GM18498 (cell line): ENCODE measurements around the gene SOD1.
"Not testable (repeated sequence)": the region's sequence is repeated elsewhere in the genome, so short reads cannot be mapped to it uniquely, and the experiment has no call there.

Experiments
- ATAC-seq: cut with Tn5 transposase; IDR thresholded peaks from one replicate; pipeline ENCODE4 v1.9.1; 2021; ENCODE audit warnings: mild to moderate bottlenecking, moderate library complexity; ENCODE audit not compliant: unreplicated experiment

SOD1 gene

DNA sequence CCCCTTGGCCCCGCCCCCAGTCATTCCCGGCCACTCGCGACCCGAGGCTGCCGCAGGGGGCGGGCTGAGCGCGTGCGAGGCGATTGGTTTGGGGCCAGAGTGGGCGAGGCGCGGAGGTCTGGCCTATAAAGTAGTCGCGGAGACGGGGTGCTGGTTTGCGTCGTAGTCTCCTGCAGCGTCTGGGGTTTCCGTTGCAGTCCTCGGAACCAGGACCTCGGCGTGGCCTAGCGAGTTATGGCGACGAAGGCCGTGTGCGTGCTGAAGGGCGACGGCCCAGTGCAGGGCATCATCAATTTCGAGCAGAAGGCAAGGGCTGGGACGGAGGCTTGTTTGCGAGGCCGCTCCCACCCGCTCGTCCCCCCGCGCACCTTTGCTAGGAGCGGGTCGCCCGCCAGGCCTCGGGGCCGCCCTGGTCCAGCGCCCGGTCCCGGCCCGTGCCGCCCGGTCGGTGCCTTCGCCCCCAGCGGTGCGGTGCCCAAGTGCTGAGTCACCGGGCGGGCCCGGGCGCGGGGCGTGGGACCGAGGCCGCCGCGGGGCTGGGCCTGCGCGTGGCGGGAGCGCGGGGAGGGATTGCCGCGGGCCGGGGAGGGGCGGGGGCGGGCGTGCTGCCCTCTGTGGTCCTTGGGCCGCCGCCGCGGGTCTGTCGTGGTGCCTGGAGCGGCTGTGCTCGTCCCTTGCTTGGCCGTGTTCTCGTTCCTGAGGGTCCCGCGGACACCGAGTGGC is at the start of gene SOD1:
TSS of gene SOD1 (plus strand) at position 158 of the 723 bp plus-strand sequence. CDS start at position 235, 77 bp downstream.
- peak; percentile 96 for ATAC-seq

DNA sequence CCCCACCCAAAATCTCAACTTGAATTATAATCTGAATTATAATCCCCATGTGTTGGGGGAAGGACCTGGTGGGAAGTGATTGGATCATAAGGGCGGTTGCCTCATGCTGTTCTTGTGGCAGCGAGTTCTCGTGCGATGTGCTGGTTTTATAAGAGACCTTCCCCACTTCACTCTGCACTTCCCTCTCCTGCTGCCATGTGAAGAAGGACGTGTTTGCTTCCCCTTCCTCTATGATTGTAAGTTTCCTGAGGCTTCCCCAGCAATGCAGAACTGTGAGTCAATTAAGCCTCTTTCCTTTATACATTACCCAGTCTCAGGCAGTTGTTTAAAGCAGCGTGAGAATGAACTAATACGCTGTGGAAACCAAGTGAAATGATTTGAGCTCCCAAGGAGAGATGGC is 48.0 kb upstream of the SOD1 start:
- ATAC-seq: no peak

DNA sequence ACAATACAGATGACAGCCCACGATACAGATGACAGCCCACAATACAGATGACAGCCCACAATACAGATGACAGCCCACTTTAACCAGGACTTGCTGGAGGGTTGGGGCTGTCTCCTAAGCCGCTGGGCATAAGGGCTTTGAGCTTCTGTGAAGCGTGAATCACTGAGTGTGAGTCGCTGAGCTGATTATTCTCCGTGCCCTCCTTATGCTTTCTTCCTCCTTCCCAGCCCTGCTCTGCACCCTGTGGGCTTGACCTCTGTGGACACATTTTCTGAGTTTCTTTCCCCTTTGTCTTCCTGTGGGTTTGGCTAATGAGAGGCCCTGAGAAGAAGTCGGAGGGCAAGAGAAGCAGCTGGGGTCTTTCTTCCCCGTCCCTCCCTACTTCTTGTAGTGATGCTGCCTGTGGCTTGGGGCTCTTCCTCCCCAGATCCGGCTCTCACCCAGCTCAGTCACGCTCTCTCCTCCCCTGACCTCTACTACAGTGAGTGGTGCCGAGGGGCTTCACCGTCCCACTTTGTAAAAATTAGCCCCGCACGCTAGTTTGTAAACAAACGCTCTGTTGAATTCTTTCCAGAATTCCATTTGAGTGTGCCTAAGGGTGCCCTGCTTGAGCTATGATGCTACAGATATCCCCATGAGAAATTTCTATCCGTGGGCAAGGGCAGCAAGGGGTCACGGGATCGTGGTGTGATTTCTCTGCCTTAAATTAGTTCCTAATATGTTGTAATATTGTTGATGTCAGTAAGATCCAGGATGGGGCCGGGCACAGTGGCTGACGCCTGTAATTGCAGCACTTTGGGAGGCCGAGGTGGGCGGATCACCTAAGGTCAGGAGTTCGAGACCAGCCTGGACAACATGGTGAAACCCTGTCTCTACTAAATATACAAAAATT is 46.4 kb upstream of the SOD1 start:
- no peak for ATAC-seq

DNA sequence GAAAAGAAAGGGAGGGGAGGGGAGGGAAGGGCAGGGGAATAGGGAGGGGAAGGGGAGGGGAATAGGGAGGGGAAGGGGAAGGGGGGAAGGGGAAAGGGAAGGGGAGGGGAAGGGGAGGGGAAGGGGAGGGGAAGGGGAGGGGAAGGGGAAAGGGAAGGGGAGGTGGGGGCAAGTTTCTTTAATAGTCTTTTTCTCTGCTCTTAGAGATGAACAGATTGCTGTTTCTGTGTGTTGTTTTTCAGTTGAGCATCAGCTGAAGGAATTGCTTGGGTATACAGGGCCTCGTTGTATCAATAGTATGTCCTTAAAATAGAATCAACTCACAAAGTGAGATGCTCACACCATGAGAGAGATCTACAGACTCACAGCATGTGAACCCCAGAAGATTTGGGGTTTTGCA is 44.8 kb upstream of the SOD1 start:
- no peak for ATAC-seq

DNA sequence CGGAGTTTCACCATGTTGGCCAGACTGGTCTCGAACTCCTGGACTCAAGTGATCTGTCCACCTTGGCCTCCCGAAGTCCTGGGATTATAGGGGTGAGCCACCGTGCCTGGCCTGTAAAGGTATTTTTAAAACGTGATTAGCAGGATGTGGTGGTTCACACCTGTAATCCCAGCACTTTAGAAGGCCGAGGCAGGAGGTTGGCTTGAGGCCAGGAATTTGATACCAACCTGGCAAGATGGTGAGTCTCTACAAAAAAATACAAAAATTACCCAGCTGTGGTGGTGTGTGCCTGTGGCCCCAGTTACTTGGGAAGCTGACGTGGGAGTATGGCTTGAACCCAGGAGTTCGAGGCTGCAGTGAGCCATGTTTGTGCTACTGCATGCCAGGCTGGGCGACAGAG is 43.3 kb upstream of the SOD1 start:
- no peak for ATAC-seq

DNA sequence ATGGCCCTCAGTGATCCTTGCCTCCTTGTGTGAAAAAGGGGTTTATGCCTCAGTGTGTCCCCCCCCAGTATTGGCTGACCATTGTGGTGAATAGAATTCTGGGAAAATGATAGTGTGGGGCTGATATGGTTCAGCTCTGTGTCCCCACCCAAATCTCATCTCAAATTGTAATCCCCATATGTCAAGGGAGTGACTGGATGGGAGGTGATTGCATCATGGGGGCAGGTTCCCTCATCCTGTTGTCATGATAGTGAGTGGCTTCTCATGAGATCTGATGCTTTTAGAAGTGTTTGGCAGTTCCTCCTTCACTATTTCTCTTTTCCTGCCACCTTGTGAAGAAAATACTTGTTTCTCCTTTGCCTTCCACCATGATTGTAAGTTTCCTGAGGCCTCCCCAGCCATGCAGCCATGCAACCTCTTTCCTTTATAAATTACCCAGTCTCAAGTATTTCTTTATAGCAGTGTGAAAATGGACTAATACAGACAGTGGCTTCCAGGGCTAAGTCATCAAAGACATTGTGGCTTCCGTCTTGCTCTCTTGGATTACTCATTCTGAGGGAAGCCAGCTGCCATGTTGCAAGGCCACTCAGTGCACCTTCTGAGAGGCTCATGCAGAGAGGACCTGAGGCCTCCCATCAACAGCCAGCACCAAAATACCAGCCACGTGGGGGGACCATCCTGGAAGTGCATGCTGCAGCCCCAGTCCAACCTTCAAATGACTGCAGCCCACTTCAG is 40.6 kb upstream of the SOD1 start:
- no peak for ATAC-seq

DNA sequence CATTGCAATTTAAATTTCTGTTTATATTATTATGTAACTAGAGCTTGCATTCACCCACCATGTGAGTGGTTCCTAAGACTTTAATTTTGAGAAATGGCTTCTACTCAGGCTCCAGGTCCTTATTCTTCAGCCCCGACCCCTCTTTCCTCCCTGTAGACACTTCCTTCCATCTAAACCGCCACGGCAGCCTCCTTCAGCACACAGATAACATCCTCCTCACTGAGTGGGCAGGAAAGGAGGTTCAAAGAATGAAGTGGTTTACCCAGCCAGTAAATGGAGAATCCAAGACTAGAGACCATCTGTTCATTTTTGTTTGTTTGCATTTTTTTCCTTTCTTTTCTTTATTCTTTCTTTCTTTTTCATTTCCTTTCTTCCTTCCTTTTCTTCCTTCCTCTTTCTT is 37.1 kb upstream of the SOD1 start:
- ATAC-seq: no peak

DNA sequence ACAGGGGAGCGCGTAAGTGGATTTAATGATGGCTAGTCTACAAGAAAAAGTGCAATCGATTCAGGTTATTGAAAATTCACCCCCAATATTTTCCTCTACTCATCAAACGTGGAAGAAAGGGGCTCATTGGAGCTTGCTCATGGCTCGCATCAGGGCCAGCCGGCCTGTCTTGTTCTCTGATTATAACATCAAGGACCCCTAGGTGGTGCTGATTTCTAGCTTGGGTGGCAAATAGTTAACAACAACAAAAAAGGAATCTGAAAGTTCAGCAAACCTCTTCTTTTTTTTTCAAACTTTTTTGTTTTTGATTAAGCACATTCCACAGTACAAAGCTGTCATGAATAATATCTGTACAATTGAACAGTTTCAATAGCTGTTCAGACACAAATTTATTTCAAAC is 35.8 kb upstream of the SOD1 start:
- no peak for ATAC-seq

DNA sequence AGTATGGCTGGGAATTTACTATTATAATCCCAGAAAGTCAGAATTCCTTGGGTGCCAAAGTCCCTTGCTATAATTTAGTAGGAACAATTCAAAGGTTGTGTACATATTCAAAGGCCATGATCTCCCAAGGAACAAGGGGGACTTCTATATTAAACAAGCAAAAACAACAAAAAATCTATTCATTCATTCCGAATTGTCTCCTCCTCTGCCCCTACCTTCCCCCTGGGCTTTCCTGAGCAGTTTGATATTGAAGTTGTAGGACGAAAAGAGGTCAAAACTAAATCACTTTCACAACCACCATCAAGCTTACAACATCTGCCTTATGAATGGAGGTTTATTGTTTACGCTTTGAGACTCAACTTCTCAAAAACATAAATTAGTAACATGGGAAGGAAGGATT is 35.3 kb upstream of the SOD1 start:
- no peak for ATAC-seq

GRCh38 chr21:31624961-31625491 is 34.5 kb upstream of the SOD1 start:
- no peak for ATAC-seq

DNA sequence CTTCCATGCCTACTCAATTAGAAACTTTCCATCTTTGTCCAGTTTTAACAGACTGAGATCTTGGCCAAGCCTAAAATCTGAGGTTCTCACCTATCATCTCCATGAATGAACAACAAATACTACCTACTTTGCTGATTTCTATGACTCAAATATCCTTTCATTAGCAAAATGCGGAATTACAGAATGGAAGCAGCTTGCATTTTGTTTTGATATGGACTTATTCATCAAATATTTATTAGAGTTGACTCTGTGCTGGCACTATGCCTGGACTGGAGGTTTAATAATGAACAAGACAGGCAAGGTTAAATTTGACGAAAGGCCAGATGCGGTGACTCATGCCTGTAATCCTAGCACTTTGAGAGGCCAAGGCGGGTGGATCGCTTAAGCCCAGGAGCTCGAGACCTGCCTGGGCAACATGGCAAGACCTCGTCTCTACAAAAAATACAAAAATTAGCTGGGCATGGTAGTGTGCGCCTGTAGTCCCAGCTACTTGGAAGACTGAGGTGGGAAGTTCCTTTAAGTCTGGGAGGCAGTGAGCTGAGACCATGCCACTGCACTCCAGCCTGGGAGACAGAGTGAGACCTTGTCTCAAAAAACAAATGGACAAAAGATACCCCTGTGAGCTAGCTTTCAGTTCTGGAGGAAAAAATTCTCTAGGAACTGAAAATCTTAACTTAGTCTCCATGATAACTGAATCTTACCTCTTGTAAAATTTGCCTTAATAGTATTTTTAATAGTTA is 29.4 kb upstream of the SOD1 start:
- ATAC-seq: no peak

- not testable (repeated sequence) for ATAC-seq
Measured at GRCh38 chr21:31631881-31632280, 27.6 kb upstream of the SOD1 start.

DNA sequence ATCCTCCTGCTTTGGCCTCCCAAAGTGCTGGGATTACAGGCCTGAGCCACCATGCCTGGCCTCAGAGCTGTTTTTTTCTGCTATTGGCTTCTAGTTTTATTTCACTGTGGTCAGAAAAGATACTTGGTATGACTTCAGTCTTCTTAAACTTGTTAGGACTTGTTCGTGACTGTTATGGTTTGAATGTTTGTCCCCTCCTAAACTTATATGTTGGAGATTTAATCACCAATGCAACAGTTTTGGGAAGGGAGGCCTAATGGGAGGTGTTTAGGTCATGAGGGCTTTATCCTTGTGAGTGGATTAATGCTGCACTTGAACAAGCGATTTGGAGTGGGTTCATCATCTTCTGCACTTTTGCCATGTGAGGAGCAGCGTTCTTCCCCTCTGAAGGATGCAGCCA is 24.5 kb upstream of the SOD1 start:
- no peak for ATAC-seq

DNA sequence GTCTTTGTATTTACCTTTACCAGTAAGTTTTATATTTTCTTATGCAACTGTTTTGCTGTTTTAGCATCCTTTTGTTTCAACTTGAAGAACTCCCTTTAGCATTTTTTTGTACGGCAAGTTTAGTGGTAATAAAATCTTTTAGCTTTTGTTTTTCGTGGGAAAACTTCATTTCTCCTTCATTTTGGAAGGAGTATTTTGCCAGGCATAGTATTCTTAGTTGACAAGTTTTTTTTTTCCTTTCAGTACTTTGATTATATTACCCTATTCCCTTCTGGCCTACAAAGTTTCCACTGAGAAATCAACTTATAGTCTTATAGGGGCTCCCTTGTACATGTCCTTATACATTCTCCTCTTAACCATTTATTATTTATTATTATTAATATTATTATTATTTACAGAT is 22.6 kb upstream of the SOD1 start:
- ATAC-seq: no peak

GRCh38 chr21:31641416-31641922 is 18.0 kb upstream of the SOD1 start:
- ATAC-seq: no peak

DNA sequence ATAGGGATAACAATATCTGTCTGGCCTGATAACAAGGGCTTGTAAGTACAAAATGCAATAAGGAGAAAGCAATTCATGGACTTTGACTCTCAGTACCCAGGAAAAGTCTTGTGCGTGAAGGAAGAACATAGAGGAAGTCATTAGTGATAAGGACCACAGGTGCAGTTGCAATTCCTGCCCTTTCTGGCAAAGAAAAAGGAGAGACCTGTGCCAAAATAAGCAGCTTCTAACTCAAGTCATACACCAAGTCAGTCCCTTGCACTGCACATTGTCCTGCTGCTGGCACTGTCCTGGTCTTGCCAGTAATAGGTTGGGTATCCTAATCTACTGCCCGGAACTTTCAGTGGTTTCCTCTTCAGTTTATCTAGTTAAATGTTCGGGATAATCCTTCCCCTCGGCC is 14.8 kb upstream of the SOD1 start:
- ATAC-seq: no peak

DNA sequence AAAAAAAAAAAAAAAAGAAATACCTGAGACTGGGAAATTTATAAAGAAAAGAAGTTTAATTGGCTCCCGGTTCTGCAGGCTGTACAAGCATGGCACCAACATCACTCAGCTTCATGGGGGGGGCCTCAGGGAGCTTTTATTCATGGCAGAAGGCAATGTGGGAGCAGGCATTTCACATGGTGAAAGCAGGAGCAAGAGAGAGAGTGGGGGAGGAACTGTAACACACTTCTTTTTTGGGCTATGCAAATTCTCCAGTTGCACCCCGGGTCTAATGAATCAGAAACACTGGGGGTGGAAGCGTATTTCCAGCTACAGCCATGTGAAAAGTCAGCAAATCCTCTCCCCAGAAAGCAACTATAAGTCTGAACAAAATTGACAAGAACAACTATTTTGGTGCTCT is 11.8 kb upstream of the SOD1 start:
- ATAC-seq: peak; percentile 73

DNA sequence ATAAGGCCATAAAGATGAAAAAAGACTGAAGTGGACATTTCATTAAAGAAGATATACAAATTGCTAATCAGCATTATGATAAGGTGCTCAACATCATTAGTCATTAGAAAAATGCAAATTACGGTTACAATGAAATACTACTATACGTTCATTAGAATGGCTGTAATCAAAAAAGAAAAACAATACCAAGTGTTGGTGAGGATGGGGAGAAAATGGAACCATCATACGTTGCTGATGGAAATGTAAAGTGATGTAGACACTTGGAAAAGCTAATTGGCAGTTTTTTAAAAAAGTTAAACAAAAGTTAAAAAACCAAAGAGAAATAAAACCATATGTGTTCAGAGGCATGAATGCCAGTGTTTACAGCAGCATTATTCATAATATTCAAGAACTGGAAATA is 8.6 kb upstream of the SOD1 start:
- ATAC-seq: no peak

DNA sequence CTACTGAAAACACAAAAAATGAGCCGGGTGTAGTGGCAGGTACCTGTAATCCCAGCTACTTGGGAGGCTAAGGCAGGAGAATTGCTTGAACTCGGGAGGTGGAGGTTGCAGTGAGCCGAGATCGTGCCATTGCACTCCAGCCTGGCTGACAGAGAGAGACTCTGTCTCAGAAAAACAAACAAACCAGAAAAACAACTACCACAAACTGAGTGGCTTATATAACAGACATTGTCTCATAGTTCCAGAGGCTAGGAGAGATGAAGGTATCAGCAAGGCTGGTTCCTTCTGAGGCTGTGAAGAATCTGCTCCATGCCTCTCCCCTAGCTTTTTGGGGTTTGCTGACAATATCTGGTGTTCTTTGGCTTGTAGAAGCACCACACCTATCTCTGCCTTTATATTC is 8.0 kb upstream of the SOD1 start:
- ATAC-seq: not testable (repeated sequence)

- ATAC-seq: no peak
Measured at GRCh38 chr21:31654340-31654739, 5.2 kb upstream of the SOD1 start.
